Activated CD4-positive, alpha-beta T cell treated with anti-CD3 and anti-CD28 coated beads for 1 hour (primary cell): Measurements from ENCODE around the gene CLEC2A.
"Not testable (repeated sequence)": the region's sequence is repeated elsewhere in the genome, so short reads cannot be mapped to it uniquely, and the experiment has no call there.

Source experiments
- DNase-seq: peaks from one replicate; pipeline ENCODE4 v3.0.0-alpha.2; 2020

CLEC2A gene, protein sequence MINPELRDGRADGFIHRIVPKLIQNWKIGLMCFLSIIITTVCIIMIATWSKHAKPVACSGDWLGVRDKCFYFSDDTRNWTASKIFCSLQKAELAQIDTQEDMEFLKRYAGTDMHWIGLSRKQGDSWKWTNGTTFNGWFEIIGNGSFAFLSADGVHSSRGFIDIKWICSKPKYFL

DNA sequence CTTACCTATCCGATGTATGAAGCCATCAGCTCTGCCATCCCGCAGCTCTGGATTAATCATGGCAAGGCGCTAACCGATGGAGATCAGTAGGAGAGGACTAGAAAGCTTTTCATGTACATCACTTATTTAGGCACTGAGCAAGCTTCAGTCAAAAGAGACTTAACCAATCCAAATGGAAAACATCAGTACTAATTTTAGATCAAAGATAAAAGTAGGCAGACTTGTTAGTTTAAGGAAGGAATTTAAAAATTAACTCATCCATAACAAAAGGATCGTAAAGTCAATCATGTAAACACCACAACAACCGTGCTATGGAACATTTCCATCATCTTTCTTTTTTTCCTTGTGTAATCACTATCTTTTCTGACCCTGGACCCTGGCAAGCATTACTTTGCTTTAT lies at the start of gene CLEC2A:
Gene CLEC2A (minus strand): TSS at position 101 of the 400 bp plus-strand sequence. CDS start 41 bp downstream, at position 60.
- DNase-seq, result no peak

GRCh38 chr12:9980126-9980525 lies 48.0 kb upstream of the CLEC2A start:
- DNase-seq, result no peak

DNA sequence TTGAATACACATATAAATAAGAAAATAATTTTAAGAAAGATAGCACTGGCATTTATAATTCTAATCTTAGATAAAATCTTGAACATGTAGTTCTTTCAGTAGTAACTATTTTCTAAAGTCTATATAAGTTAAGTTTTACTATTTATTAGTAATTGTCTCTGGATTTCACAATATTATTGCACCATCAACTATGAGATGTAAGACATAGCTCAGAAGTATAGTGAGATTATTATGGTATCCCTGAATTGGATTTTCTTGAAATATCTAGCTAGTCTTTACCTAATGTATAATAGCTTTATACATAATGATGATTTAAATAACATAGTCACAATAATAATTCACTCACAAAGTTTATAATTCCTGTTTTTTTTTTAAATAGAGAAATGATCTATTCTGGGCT lies 45.7 kb upstream of the CLEC2A start:
- DNase-seq, result no peak

DNA sequence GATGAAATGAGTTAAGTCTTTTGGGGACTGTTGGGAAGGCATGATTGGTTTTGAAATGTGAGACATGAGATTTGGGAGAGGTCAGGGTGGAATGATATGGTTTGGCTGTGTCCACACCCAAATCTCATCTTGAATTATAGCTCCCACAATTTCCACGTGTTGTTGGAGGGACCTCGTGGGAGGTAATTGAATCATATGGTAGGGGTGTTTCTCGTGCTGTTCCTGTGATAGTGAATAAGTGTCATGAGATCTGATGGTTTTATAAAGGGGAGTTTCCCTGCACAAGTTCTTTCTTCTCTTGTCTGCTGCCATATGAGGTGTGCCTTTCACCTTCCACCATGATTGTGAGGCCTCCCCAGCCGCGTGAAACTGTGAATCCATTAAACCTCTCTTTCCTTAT lies 44.5 kb upstream of the CLEC2A start:
- not testable (repeated sequence) for DNase-seq

DNA sequence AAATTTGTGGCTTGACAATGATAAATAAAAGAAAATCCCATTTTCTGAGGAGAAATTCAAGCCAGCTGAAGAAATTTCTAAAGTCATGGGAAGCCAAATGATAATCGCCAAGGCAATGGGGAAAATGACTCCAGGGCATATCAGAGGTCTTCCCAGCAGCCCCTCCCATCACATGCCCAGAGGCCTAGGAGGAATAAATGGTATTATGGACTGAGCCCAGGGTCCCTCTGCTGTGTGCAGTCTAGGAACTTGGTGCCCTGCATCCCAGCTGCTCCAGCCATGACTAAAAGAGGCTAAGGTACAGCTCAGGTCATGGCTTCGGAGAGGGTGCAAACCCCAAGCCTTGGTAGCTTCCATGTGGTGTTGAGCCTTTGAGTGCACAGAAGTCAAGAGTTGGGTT lies 43.4 kb upstream of the CLEC2A start:
- no peak for DNase-seq

DNA sequence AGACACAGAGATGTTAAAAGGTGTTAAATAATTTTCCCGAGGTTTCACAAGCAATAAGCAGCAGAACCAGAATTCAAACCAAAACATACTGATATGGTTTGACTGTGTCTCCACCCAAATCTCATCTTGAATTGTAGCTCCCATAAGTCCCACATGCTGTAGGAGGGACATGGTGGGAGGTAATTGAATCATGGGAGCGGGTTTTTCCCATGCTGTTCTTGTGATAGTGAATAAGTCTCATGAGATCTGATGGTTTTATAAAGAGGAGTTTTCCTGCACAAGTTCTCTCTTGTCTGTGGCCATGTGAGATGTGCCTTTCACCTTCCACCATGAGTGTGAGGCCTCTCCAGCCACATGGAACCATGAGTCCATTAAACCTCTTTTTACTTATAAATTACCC lies 42.6 kb upstream of the CLEC2A start:
- DNase-seq, result not testable (repeated sequence)

- no peak for DNase-seq
Observed at GRCh38 chr12:9973949-9974348, 41.8 kb upstream of the CLEC2A start.

GRCh38 chr12:9971181-9971580 lies 39.0 kb upstream of the CLEC2A start, which contains the start of gene CLEC12A:
Gene CLEC12A, plus strand, starts transcription at chr12:9971409. Its CDS starts 188 bp downstream, at chr12:9971597.
- DNase-seq, result no peak

DNA sequence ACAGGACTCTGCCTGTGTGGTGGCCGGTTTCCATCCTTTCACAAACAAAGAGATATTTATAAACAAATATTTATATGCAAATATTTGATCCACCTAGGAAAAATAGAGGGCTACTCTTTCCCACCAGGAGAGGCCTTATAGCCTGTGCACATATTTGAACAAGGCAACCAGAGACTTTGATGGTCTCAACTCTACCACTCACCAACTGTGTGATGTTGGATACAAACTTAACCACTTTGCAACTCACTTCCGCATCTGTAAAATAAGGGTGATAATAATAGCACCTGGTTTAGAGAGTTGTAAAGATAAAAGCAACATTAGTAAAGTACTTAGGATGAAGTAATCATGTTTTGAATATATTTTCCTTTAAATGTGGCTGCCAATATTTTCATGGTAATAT lies 37.5 kb upstream of the CLEC2A start:
- DNase-seq, result no peak

GRCh38 chr12:9961901-9962300 lies 29.7 kb upstream of the CLEC2A start:
- no peak for DNase-seq

GRCh38 chr12:9961106-9961505 lies 28.9 kb upstream of the CLEC2A start:
- no peak for DNase-seq

- no peak for DNase-seq
Observed at GRCh38 chr12:9960590-9960989, 28.4 kb upstream of the CLEC2A start.

- DNase-seq, result no peak
Observed at GRCh38 chr12:9957834-9958233, 25.7 kb upstream of the CLEC2A start.

GRCh38 chr12:9952954-9953729 lies 21.0 kb upstream of the CLEC2A start:
- DNase-seq, result not testable (repeated sequence)

DNA sequence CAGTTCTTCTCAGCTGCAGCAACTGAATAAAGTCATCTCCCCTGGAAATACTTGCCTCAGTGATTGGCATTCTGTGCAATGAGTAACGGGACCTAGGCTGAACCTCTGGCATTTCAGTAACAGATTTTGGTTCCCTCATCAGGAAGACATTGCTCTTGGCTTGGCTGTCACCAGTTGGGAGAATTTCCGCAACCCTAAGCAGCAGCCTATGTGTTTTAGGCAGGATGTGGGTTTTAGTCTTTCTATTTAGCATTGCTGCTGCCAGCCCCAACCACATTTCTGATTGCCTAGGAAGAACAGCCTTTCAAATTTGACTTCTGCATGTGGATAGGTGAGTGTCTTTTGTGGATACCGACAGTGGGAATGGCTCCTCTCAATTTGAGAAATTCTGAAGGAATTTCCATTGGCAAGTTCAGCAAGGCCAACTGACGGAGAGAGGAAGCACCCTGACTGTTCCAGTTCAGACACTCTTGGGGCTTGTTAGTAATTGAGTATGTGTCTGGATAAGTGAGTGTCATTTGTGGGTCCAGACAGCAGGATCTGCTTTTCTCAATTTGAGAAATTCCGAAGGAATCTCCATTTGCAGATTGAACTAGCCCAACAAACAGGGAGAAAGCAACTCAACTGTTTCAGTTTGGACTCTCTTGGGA lies 19.0 kb upstream of the CLEC2A start:
- DNase-seq, result peak; percentile 12

DNA sequence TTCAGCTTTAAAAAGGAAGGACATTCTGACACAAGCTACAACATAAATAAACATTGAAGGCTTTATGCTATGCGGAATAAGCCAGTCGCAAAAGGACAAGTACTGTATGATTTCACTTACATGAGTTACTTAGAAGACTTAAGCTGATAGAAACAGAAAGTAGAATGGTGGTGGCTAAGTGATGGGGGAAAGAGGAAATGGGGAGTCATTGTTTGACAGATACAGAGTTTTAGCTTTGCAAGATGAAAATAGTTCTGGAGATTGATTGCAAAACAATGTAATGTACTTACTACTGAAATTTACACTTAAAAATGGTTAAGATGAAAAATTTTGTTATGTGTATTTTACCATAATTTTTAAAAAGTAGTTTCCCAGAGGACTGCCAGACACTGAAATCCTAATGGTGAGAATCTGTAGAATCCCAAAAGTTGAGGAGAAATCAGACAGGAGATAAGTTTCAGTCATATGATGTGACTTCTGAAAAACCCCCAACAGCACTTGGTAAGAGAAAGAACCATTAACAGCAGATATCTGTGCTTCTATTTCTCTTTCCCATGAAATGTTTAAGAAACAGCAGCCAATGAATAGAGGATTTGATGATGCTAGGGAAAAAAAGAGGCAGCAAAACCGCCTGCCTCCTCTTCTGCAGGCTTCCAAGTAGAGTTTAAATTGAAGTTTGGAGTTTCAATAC lies 16.6 kb upstream of the CLEC2A start:
- no peak for DNase-seq

GRCh38 chr12:9947674-9948073 lies 15.5 kb upstream of the CLEC2A start:
- no peak for DNase-seq

DNA sequence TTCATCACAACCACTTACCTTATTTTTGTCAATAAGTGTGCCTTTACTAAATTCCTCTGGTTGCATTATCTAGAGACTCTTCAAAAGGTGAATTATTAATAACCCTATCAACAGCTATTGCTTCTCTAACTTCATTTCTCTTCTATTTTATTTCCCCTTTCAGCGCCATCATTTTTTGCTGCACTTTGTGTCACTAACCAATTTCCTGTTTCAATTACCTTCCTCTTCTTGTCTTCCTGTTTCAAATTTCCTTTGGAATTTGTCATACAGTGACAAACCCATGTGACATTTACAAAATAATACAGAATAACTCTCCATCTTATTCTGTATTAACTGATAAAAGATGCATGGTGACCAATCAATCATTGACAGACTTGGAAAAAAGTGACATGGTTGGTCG lies 12.2 kb upstream of the CLEC2A start:
- DNase-seq, result no peak

DNA sequence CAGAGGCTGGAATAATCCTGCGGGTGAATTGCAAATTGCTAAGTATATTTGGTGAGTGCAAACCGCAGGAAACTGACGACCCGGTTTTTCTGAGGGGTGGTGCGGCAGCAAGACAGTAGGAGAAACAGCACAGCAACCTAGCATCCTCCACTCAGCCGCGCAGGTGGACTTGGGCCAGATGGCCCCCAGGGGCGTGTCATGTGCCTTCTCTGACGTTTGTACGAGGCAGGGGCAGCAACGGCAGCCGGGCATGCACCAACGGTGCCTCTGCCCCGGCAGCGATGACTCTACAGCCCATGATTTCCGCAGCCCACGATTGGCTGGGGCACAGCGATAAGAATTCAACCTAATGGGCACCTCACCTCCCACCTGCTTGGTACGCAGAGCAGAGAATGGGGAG lies 11.1 kb upstream of the CLEC2A start:
- DNase-seq, result no peak

- DNase-seq, result no peak
Observed at GRCh38 chr12:9941838-9942237, 9.7 kb upstream of the CLEC2A start.

DNA sequence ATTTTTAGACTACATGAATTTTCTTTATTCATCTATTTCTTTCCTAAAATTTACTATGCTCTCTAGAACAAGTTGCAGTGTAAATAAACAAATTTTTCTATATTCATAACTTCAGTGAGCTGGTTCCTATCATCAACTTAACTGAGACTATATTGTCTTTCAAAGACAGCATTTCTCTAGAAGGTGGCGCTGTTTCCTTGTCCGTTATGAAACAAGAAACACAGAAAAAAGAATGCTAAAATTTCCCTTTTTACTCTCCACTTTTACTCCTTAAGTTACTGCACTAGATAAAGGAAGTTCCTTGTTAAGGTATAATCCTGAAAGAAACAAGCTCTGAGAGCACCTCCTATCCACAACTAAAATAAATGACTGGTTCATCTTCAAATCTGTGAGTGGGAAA lies 8.2 kb upstream of the CLEC2A start:
- DNase-seq, result no peak

DNA sequence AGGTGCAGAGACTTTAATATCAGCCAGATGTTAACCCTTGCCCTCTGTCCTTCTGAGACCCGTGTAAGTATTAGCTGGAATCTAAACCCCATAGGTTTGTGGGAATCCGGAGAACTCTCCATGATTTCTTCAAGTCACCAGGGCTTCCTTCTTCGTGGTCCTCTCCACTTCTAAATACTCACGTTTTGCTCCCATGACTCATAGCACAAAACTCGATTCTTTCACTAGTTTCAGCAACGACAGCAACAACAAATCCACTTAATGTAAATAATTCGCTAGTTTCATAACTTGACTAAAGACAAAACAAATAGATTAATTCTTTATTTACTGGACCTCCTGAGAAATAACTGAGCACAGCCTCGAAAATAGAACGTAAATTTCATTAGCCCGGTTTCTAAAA lies 4.4 kb upstream of the CLEC2A start:
- DNase-seq, result no peak

- no peak for DNase-seq
Observed at GRCh38 chr12:9935026-9935425, 2.9 kb upstream of the CLEC2A start.

DNA sequence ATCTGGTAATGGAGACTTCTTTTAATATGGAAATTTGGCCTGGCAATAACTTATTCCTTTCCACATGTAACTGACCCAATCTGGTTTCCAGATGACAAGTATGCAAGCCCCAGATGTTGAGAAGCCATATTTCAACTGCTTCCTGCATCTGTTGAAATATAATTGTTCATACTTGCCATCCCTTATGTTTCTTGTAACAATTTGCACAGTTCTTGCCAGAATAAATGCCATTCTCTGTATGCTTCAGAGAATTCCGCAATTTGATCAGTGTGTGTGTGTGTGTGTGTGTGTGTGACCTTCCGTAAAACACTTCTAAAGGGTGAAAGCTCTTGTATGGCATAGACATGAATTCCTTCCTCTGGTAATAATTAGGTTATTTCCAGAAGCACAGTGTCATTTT lies 1.8 kb upstream of the CLEC2A start:
- DNase-seq, result no peak
